A549 (cell line): ENCODE measurements around the gene CFAP73.

Experiments used
- BCL3 ChIP-seq: fragments of >200 bp; sonication (Bioruptor Twin); formaldehyde crosslinking; IDR thresholded peaks from 3 replicates; pipeline ENCODE4 v1.6.1; 2016
- CHD2 ChIP-seq: fragments of 150-350 bp; IDR thresholded peaks from 2 replicates; pipeline ENCODE4 v1.6.1; 2014; ENCODE audit warnings: low read length; ENCODE audit not compliant: partially characterized antibody
- POLR2A ChIP-seq: IDR thresholded peaks from 2 replicates; pipeline ENCODE4 v1.6.1; 2012; ENCODE audit warnings: mild to moderate bottlenecking, low read length
- RAD21 ChIP-seq, 2 experiments: fragments of >200 bp in 1 of 2; sonication (Bioruptor Twin) in 1 of 2; formaldehyde crosslinking in 1 of 2; IDR thresholded peaks in 1 of 2; conservative IDR thresholded peaks in 1 of 2; 2 replicates in 1 of 2; 3 replicates in 1 of 2; pipeline ENCODE4 v1.6.1; 2012 to 2018; ENCODE audit warnings: inconsistent platforms in 1 of 2
- RFX5 ChIP-seq: fragments of 450-650 bp; IDR thresholded peaks from 2 replicates; pipeline ENCODE4 v1.7.1; 2014; ENCODE audit warnings: antibody characterized with exemption, mild to moderate bottlenecking, moderate library complexity
- TF ChIP-seq, protein P1 (sequence below): fragments of >200 bp; sonication (Bioruptor Twin); formaldehyde crosslinking; IDR thresholded peaks from 3 replicates; pipeline ENCODE4 v1.5.1; 2016
- TF ChIP-seq, protein P2 (sequence below): fragments of 200-600 bp; sonication (generic); IDR thresholded peaks from 2 replicates; pipeline ENCODE4 v1.6.1; 2016; ENCODE audit warnings: antibody characterized with exemption, mild to moderate bottlenecking, moderate library complexity

DNA sequence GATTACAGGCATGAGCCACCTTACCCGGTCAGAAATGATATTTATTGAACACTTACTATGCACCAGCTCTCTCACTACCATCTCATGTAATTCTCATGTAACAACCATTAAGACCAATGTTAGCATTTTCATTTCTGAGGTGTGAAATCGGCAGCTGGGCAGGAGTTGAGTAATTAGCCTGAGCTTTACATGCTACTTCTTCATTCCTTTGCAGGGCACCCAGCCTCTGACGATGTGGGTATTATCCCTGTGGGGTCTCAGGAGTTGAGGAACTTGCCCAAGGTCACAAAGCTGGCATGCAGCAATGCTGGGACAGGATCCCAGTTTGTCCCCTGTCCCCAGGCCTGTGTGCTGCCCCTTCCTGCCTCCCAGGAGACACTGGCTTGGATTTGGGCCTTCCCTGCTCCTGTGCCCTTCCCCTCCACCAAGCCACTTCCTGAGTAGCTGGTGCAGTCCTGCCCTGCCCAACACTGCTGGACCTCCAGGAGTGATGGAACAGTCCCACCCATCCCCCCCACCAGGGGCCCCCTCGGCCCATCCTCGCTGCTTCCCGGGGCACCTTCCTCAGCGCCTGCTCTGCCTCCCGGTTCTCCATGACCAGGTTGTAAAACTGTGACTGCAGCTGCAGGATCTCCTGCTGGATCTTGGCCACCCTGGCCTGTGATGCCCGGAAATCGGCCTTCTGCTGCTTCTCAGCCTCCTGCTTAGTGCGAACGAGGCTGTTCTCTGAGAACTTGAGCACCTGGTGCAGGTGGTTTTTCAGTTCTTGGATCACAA lies 50.7 kb downstream of the CFAP73 start:
- TF ChIP-seq RFX5 (no peak), POLR2A (no peak), RAD21 (conservative IDR thresholded peaks at IDR 0.05 in 1 of 2, IDR thresholded peaks at IDR 0.05 in 1 of 2) (no peak), BCL3 (no peak), CHD2 (no peak)
- TF ChIP-seq, protein P1, sequence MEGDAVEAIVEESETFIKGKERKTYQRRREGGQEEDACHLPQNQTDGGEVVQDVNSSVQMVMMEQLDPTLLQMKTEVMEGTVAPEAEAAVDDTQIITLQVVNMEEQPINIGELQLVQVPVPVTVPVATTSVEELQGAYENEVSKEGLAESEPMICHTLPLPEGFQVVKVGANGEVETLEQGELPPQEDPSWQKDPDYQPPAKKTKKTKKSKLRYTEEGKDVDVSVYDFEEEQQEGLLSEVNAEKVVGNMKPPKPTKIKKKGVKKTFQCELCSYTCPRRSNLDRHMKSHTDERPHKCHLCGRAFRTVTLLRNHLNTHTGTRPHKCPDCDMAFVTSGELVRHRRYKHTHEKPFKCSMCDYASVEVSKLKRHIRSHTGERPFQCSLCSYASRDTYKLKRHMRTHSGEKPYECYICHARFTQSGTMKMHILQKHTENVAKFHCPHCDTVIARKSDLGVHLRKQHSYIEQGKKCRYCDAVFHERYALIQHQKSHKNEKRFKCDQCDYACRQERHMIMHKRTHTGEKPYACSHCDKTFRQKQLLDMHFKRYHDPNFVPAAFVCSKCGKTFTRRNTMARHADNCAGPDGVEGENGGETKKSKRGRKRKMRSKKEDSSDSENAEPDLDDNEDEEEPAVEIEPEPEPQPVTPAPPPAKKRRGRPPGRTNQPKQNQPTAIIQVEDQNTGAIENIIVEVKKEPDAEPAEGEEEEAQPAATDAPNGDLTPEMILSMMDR, result no peak
- TF ChIP-seq, protein P2, sequence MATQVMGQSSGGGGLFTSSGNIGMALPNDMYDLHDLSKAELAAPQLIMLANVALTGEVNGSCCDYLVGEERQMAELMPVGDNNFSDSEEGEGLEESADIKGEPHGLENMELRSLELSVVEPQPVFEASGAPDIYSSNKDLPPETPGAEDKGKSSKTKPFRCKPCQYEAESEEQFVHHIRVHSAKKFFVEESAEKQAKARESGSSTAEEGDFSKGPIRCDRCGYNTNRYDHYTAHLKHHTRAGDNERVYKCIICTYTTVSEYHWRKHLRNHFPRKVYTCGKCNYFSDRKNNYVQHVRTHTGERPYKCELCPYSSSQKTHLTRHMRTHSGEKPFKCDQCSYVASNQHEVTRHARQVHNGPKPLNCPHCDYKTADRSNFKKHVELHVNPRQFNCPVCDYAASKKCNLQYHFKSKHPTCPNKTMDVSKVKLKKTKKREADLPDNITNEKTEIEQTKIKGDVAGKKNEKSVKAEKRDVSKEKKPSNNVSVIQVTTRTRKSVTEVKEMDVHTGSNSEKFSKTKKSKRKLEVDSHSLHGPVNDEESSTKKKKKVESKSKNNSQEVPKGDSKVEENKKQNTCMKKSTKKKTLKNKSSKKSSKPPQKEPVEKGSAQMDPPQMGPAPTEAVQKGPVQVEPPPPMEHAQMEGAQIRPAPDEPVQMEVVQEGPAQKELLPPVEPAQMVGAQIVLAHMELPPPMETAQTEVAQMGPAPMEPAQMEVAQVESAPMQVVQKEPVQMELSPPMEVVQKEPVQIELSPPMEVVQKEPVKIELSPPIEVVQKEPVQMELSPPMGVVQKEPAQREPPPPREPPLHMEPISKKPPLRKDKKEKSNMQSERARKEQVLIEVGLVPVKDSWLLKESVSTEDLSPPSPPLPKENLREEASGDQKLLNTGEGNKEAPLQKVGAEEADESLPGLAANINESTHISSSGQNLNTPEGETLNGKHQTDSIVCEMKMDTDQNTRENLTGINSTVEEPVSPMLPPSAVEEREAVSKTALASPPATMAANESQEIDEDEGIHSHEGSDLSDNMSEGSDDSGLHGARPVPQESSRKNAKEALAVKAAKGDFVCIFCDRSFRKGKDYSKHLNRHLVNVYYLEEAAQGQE, result no peak
